NCI-H2171 treated with DMSO at 0.1 percent for 48 hours (cell line): ENCODE results near the gene MEPCE.

Experiments used
- DNase-seq: peaks from one replicate; lab custom pipeline; 2025; lab: John Stamatoyannopoulos, UW

The MEPCE gene

GRCh38 chr7:100406767-100407166, 22.9 kb upstream of the MEPCE start:
- DNase-seq = no peak

DNA sequence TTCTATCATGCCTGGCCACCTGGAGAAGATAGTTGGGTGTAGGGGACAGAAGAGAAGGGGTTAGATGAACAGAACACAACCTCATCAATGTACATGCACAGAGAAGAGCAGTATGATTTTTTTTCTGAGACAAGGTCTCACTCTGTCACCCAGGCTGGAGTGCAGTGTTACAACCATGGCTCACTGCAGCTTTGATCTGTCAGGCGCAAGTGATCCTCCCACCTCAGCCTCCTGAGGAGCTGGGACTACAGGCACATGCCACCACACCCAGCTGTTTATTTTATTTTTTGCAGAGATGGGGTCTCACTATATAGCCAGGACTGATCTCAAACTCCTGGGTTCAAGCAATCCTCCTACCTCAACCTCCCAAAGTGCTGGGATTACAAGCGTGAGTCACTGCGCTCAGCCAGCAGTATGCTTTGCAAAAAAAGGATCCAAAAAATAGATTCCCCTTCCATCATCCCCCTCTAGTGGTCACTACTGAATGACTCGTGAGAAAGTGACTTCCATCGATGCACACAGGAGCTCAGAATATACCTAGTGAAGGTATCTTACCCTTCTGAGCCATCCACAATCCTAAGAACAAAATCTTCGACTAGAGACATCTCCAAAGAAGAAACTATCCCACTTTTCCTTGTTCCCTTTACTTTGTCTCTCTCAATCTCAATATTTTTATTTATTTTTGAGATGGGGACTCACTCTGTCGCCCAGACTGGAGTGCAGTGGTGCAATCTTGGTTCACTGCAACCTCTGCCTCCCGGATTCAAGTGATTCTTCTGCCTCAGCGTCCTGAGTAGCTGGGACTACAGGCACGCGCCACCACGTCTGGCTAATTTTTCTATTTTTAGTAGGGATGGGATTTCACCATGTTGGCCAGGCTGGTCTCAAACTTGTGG, 22.1 kb upstream of the MEPCE start:
- peak; percentile 62 for DNase-seq

- DNase-seq = no peak
Observed at GRCh38 chr7:100411101-100411500, 18.5 kb upstream of the MEPCE start.

- no peak for DNase-seq
Observed at GRCh38 chr7:100413346-100413745, 16.3 kb upstream of the MEPCE start.

DNA sequence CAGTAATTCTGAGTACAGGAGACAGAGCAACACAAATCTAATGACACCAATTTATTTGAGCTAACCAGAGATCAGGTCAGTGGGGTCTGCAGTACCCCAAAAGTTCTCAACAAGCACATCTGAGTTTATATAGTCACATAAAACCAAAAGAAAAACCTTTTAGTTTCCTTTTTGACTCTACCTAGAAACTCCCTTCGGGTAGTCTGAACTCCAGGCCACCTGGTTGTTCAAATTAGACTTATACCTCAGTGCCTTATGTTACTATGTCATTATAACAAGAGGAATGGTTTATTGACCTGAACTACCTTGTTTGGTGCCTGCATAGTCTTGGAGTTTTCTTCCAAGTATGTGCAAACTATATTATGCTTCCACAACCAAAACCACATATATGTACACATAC, 15.7 kb upstream of the MEPCE start:
- no peak for DNase-seq

GRCh38 chr7:100415448-100415847, 14.2 kb upstream of the MEPCE start:
- DNase-seq = no peak

DNA sequence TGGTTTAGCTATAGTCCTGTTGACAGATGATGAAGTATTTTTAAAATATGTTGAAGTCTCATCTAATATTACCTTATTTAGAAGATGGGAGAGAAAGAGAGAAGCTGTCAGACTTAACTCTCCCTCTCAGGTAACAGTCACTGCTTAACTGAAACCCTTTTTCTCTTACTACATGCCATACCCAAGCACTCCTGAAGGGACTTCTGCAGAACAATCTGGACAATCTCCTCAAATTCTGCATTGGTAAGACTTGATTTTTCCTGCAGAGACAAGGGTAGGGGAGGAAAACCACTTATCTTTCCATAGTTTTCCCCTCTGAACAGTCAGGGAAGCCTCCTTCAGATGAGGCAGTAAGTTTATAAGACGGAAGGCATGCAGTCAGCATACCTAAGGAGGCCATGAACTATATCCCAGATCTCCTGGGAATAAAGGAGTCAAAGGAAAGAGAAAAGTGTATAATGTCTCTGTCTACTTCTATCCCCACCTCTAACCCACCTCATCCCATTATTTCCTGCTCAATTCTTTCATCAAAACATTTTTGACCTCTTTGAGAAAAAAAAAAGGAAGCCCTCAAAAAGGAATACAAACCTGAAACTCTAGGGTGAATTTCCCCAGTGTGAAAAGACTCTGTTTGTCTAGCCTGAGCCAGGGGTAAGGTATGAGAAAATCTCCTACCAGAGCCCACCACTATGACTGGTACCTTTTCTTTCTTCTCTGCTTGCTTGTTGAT, 10.5 kb upstream of the MEPCE start:
- DNase-seq = no peak

- no peak for DNase-seq
Observed at GRCh38 chr7:100419660-100420226, 9.9 kb upstream of the MEPCE start.

GRCh38 chr7:100423315-100423714, 6.3 kb upstream of the MEPCE start:
- no peak for DNase-seq

DNA sequence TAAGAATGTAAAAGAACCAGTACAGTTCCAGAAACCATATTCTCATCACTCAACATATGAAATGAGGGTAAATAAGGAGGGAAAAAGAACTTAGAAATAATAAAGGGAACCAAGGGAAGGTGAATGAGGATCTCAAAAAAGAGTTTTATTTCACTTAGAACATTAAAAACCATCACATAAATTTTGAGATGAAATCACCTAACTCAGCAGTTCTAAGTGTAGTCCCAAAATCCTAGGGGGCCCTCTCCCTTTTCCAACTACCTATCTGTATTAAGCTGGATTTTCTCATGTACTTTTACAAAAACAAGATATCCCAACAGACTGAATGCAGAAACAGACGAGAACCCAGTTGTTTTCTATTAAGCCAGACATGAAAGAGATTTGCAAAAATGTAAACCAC, 4.3 kb upstream of the MEPCE start:
- no peak for DNase-seq

GRCh38 chr7:100426516-100426915, 3.1 kb upstream of the MEPCE start:
- DNase-seq = no peak

DNA sequence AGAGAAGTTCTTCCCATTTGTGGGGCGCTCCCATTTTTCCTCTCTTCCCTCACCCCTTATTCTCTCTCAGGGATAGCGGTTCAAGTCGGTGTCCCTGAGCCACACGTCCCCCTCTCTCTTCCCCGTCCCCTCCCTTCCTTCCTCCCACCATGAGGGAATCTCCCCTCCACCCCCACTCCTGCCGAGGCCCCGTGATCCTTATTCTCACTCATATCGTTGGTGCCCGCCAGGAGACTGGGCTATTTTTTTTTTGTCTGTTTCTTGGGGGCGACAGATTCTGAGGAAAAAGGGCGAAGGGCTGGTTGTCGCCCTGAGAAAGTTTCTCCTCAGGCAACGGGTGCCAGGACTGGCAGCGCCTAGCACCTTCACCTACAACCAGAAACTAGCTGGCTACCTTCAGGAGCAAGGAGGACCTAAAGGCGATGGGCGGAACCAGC, 1.9 kb upstream of the MEPCE start:
- no peak for DNase-seq

GRCh38 chr7:100428199-100428966, 1.2 kb upstream of the MEPCE start, which contains the start of gene ZCWPW1:
Gene ZCWPW1, minus strand, starts transcription at chr7:100428703. Its CDS starts 8,054 bp downstream, at chr7:100420649.
- peak; percentile 96 for DNase-seq

DNA sequence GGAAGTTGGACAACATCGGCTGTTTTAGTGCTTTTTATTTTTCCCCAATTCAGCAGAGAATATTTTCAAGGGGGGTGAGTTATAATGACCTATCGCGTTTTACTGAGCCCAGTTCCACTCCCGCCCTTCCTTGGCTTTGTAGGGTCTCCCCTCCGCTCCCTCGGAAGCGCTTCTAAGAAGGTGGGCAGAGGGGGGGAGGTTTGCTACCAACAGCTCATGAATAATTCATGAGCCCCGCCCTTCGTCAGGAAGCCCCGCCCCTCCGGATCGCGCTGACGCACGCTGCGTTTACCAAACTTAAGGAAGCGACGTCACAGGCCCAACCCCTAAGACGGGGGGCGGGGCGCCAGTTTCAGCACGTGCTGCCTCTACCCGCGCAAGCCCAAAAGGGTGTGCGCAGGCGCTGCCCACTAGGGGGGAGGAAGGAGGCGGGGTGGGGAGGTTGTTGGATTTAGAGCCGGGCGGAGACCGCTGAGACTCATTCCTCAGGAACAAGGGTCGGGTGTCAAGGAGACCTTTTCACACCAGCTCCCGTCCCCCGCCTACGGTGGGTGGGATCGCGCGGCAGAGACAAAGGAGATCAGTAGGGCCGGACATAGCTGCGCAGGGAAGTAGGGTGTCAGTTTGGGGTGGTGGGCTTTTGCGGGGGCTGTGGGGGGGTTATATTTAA, 529 bp upstream of the MEPCE start:
- DNase-seq = peak; percentile 99

- DNase-seq = no peak
Observed at GRCh38 chr7:100430493-100431285, 1.1 kb downstream of the MEPCE start.

GRCh38 chr7:100431286-100431735, 1.7 kb downstream of the MEPCE start:
- DNase-seq = no peak

DNA sequence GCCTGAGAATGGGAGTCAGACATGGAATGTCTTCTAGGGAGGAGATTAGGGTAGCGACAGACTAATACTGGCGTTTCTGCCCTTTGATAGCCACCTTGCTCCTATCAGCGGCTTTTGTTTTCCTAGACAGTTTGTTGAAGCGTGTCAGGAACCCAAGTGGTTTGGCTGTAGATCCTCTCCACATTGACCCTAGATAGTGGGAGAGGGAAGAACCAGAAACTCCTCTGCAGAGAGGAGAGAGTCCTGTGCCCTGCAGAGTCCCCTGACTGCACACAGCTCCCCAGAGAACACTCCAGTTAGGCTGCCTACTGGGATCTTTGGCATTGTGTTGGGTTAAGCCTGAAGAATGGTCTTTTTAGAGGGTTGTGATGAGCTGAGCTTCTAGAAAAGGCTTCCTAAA, 2.4 kb downstream of the MEPCE start:
- DNase-seq = no peak

- no peak for DNase-seq
Observed at GRCh38 chr7:100432621-100433275, 3.1 kb downstream of the MEPCE start.

DNA sequence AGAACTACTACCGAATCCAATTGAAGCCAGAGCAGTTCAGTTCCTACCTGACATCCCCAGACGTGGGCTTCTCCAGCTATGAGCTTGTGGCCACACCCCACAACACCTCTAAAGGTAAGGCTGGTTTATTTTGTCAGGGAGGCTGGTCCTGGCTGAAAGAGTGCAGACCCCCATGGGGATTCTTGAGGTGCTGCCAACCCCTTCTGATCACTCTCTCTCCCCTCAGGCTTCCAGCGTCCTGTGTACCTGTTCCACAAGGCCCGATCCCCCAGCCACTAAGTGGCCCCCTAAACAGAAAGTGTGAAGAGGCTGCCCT, 3.6 kb downstream of the MEPCE start:
- no peak for DNase-seq
